GM19397 (cell line): ENCODE measurements around the gene MYH2.

Source experiments
- ATAC-seq: cut with Tn5 transposase; IDR thresholded peaks from one replicate; pipeline ENCODE4 v1.9.1; 2021; ENCODE audit warnings: mild to moderate bottlenecking, moderate library complexity; ENCODE audit not compliant: unreplicated experiment

MYH2 gene

DNA sequence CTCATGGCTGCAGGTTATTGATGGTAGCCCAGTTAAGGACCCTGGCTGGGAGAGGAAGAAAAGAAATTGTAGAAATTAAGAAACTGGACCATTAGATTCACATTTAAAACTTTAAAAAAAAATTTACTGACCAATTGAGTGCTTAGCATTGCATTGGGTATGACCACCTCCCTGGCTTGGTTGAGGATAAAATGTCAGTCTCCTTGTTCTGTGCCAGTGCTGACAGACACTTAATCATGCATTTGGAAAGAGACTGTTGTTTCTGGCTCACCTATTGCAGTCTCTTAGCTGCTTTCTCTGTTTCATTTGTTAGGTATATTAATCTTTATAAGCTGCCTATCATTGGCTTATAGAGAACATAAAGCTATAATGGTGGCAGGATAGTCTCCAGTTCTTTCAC lies 32.8 kb downstream of the MYH2 start:
- no peak for ATAC-seq

DNA sequence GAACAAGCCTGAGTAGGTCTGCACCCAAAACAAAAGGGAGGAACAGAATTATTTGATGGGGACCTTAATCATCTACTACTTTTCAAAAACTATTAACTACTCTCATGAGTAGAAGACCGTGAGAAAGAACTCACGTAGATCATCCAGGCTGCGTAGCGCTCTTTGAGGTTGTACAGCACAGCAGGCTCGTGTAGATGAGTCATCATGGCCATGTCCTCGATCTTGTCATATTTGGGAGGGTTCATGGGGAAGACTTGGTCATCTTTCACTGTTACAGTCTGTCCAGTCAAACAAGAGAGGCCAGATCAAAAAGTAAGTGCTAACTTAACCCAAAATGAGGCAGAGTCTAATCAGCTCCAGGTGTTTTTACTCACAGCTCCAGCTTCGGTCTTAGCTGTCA lies 33.4 kb downstream of the MYH2 start:
- ATAC-seq, result no peak

DNA sequence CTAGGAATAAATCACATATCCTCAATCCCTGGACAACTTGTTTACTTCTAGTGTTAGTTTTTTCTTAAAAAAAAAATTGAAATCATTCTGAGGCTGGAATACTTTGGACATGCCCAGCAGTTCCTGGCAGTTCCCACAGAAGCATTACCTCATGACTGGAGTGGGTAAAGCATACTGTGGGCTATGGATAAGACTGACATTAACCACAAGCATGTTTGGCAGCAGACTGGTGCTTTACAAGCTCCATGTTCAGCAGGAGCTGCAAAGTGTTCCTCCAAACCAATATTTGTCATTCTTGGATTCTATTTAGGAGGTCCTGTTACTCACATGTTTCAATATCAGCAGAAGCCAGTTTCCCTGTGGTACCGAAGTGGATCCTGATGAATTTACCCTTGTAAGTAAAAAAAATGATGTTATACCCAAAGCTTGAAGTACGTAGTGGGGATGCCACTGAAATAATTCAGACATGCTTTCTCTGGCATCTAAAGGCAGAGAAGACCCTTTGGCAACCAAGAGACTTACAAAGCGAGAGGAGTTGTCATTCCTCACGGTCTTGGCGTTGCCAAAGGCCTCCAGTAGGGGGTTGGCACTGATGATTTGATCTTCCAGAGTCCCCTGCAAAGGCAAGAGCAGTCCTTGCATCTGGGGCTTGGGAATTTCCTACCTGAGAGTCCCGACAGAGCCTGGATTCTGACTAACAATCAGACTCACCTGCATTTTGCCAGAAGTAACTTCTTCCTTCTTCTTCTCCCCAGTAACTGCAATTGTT lies 36.0 kb downstream of the MYH2 start:
- ATAC-seq, result no peak

DNA sequence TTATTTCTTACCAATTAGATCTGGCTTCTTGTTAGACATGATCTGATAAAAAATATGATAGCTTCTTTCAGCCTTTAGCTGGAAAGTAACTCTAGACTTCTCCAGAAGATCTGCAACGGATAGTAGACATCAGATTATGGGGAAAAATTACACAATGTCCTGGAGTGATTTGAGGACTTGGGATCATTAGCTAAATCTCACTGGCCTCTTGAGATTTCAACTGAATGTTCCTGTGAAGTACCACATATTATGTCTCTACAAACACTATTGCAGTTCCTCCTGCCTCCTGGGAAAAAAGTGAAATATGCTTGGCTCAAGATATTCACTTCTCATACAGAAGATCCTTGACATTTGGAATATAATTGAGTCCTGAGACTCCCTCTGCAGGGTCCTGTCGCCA lies 36.6 kb downstream of the MYH2 start:
- no peak for ATAC-seq

DNA sequence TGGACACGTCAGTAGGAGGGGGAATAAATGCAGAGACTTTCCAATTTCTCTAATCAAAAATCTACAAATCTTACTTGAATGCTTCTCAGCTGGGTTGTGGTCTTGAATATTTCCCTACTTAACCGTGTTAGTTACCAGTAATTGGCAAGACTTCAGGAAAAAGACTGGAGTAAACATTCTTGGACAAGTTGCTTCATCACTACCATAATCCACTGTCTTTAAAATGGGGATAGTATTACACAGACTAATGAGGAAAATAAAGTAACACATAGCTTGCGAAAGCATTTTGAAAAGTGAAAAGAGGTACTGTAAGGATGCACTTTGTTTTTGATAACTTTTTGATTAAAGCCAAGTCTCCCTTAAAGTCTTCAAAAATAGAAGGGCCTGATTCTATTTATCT lies 49.5 kb downstream of the MYH2 start:
- ATAC-seq, result no peak

DNA sequence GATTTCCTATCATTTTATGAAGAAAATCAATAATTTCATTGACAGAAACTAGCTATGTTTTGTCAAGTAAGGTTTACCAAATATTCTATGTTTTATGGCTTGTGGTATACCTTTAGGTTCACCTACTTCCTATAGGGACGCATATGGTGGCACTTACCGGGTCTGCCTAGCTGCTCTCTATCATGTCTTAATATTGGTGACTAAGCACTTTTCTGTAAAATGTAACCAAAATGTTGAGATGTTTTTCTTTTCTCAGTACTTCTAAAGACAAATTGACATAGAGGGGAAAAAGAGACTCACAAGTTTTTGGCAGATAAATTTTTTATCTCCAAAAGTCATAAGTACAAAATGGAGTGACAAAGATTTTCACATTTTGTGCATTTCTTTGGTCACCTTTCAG lies 57.5 kb downstream of the MYH2 start:
- no peak for ATAC-seq

DNA sequence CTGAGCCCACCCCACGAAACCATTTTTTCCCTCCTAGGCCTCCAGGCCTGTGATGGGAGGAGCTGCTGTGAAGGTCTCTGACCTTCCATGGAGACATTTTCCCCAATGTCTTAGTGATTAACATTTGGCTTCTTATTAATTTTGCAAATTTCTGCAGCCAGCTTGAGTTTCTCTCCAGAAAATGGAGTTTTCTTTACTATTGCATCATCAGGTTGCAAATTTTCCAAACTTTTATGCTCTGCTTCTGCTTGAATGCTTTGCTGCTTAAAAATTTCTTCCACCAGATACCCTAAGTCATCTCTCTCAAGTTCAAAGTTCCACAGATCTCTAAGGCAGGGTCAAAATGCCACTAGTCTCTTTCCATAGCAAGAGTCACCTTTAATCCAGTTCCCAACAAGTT lies 67.2 kb downstream of the MYH2 start:
- ATAC-seq, result no peak

DNA sequence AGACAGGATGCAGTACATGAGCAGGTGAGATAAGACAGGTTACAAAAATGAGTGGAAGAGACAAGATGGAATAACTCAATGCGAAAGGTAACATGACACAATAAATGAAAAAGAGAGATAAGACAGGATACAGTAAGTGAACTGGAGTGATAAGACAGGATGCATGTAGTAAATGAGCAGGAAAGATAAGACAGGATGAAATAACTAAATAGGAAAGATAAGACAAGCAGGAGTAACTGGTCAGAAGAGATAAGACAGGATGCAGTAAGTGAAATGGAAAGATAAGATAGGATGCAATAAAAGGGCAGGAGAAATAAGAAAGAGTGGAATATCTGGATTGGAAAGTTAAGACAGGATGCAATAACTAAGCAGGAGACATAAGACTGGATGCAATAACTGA lies 71.8 kb downstream of the MYH2 start:
- ATAC-seq, result no peak

DNA sequence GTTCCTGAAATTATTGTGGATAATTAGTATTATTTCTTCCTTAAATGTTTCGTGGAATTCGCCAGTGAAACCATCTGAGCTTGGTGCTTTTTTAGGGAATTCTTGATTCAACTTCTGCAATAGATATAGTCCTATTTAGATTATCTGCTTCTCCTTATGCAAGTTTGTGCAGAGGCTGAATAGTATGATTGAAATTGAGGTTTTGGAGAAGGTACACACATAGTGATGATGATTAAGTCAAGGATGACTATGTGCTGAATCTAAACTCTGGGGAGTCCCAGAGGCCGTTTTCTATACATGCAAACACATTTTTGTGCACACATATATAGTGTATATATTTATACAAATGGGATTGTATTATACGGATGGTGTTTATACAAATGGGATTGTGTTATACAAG lies 74.9 kb downstream of the MYH2 start:
- ATAC-seq, result no peak

DNA sequence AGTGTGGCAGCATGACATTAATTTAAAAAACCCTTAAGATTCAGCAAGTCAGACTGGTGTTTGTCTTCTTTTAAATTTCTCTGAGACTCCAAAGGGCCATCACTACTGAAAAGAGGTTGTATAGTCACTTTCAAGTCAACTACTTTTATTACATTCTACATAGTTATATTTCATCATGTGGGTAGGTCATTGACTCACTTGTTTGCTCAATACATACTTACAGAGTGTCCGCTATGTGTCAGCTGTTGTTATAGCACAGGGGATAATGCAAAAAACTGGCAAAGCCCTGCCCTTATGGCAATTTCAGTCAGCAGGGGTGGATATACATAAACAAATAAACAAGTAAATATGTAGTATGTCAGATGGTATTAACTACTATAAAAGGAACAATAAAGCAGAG lies 77.6 kb downstream of the MYH2 start:
- ATAC-seq, result no peak
